Activated CD4-positive, alpha-beta T cell treated with anti-CD3 and anti-CD28 coated beads for 36 hours (primary cell): Measurements from ENCODE around the gene DMKN. TPM values are rescaled to one million over a fixed set of nuclear protein-coding genes. Genes with fewer than 3 reads are reported as not detected.

ENCODE experiments used
- ATAC-seq: fragments of 200-7000 bp; cut with Tn5 transposase; one replicate; pipeline ENCODE4 v1.10.0; 2021; ENCODE audit warnings: mild to moderate bottlenecking, moderate library complexity
- CTCF ChIA-PET: fragments of 350-600 bp; sonication (Branson Sonifier 250); formaldehyde crosslinking; loops from one replicate; lab custom pipeline; 2021; ENCODE audit warnings: antibody characterized with exemption; lab: Charles Lee
- POLR2A ChIA-PET: fragments of 350-600 bp; sonication (Branson Sonifier 250); formaldehyde crosslinking; loops from one replicate; lab custom pipeline; 2021; ENCODE audit warnings: antibody characterized with exemption, inconsistent platforms; lab: Charles Lee
- DNase-seq: peaks from one replicate; pipeline ENCODE4 v3.0.0-alpha.2; 2020
- H3K27ac Mint-ChIP-seq: one replicate; pipeline ENCODE4 v1.8.0; 2021; ENCODE audit warnings: mixed read lengths
- H3K27me3 Mint-ChIP-seq: one replicate; pipeline ENCODE4 v1.8.0; 2021; ENCODE audit warnings: mixed read lengths
- H3K36me3 Mint-ChIP-seq: one replicate; pipeline ENCODE4 v1.8.0; 2021; ENCODE audit warnings: low read depth, mixed read lengths
- H3K4me1 Mint-ChIP-seq: one replicate; pipeline ENCODE4 v1.8.0; 2021; ENCODE audit warnings: mixed read lengths
- H3K4me3 Mint-ChIP-seq: one replicate; pipeline ENCODE4 v1.8.0; 2021; ENCODE audit warnings: mild to moderate bottlenecking, moderate library complexity, mixed read lengths
- H3K9me3 Mint-ChIP-seq: one replicate; pipeline ENCODE4 v1.8.0; 2021; ENCODE audit warnings: low read depth, mixed read lengths
- intact Hi-C, 2 experiments: fragments of 100-400 bp; cut with DNase I in 1 of 2; cut with micrococcal nuclease in 1 of 2; formaldehyde crosslinking; loops; one replicate each; pipeline versions ENCODE4 v1.14.2 to v1.15.1; 2022 to 2024; cut with DNase I, micrococcal nuclease
- total RNA-seq, 2 experiments: library from RNA; stranded (reverse); gene quantifications; one replicate each; pipeline ENCODE4 v1.2.3, GENCODE V29; 2021

Gene DMKN
- total RNA-seq, 2 experiments from 2014 or later = 1.1 to 1.3 TPM

DNA sequence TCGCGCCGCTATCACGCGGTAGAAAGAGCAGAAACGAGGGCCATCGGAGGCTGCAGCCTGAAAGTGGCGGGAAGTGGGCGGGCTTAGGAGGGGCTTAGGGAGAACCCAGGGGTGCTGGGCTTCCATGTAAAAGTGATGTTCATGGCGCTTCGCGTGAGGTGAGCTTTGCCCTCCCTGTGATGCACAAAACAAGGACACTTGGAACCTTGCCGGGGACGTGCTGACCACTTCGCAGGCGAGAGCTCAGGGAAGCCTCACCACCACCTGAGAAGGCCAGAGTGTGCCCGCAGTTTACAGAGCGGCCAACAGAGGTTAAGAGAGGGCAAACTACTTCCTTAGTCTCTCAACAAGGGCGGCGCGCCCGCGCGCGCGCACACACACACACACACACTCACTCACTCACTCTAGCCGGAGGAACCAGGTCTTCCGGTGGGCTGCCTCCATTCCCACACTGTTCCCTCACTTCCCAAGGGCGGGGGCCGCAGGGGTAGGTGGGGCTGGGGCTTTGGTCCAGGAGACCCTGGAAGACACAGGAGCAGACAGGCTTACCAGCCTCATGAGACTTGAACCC, 20.5 kb upstream of the DMKN start:
- Mint-ChIP-seq H3K4me1 (peaks cover 10% of the 10 kb centered on the region), H3K9me3 (no peaks in the 10 kb centered on the region), H3K27me3 (peaks cover 24% of the 10 kb centered on the region), H3K4me3 (peak overlapping the region; percentile 46), H3K27ac (peak overlapping the region; percentile 31), H3K36me3 (no peaks in the 10 kb centered on the region)
- DNase-seq = peak; percentile 67
- peak; percentile 86 for ATAC-seq
- intact Hi-C loops = no loop called here
- CTCF ChIA-PET = interaction anchor here (1.0 kb wide), 1 partner anchor 15 kb away, joined by 3 read pairs; no protein-coding TSS in a partner anchor
- POLR2A ChIA-PET = no interaction called here

DNA sequence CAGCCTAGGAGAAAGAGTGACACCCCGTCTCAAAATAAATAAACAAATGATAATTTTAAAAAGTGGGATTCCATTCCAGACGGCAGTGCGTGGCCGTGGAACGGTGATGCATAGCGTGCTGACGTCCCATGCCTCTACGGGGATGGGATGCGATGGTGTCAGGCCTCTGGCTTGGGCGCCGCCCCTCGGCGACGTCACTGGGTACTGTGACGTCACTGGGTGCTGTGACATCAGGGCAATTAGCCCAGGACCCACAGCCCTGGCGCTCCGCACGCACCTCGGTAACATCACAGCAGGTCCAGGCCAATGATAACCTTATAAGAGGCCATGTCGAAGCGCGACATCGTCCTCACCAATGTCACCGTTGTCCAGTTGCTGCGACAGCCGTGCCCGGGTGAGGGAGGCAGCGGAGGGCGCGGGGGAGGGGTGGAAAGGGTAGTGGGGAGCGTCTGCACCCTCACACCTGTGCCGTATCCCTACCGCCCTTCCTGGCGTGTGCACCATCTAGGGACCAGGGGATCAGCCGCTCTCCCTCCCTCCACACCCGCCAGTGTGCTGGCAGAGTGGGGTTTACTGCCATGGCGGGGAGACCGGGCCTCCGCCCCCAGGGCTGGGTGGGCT, 19.9 kb upstream of the DMKN start, which contains the start of gene GAPDHS:
GAPDHS (plus strand) TSS at position 256 of the 621 bp plus-strand sequence; CDS start at position 328, 72 bp downstream.
- intact Hi-C loops = no loop called here
- peak; percentile 23 for DNase-seq
- Mint-ChIP-seq H3K4me3 (peak within 1 kb of the TSS; percentile 46), H3K36me3 (no peaks in the 10 kb centered on the region), H3K4me1 (peaks cover 10% of the 10 kb centered on the region), H3K9me3 (no peaks in the 10 kb centered on the region), H3K27ac (peak within 1 kb of the TSS; percentile 31), H3K27me3 (peaks cover 30% of the 10 kb centered on the region)
- peak; percentile 14 for ATAC-seq
- CTCF ChIA-PET = interaction anchor here (1.0 kb wide), 1 partner anchor 15 kb away, joined by 3 read pairs; no protein-coding TSS in a partner anchor
- POLR2A ChIA-PET = no interaction called here

DNA sequence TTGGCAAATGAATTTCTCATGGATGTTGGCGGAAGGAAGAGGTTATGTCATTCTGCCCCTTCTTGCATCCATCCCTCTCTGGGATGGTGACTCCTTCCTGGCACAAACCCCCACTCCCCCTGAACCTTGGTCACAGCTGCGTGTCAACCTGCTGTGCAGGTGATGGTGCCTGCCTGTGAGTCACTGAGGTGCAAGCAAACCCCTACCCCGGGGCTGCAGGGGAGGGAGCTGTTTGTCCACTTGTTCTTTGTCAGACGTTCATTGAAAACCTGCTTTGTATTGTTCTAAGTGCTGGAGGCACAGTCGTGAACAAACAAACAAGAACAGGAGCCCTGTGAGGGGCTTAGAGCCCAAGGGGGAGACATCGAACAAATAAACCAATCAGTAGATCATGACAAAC, 17.8 kb upstream of the DMKN start:
- peaks cover 10% of the 10 kb centered on the region for H3K4me1 Mint-ChIP-seq
- ATAC-seq = no peak
- no peak overlapping the region for H3K27ac Mint-ChIP-seq
- no peaks in the 10 kb centered on the region for H3K36me3 Mint-ChIP-seq
- peaks cover 35% of the 10 kb centered on the region for H3K27me3 Mint-ChIP-seq
- CTCF ChIA-PET = no interaction called here
- DNase-seq = no peak
- H3K9me3 Mint-ChIP-seq = no peaks in the 10 kb centered on the region
- intact Hi-C loops = no loop called here
- H3K4me3 Mint-ChIP-seq = no peak overlapping the region
- POLR2A ChIA-PET = no interaction called here

DNA sequence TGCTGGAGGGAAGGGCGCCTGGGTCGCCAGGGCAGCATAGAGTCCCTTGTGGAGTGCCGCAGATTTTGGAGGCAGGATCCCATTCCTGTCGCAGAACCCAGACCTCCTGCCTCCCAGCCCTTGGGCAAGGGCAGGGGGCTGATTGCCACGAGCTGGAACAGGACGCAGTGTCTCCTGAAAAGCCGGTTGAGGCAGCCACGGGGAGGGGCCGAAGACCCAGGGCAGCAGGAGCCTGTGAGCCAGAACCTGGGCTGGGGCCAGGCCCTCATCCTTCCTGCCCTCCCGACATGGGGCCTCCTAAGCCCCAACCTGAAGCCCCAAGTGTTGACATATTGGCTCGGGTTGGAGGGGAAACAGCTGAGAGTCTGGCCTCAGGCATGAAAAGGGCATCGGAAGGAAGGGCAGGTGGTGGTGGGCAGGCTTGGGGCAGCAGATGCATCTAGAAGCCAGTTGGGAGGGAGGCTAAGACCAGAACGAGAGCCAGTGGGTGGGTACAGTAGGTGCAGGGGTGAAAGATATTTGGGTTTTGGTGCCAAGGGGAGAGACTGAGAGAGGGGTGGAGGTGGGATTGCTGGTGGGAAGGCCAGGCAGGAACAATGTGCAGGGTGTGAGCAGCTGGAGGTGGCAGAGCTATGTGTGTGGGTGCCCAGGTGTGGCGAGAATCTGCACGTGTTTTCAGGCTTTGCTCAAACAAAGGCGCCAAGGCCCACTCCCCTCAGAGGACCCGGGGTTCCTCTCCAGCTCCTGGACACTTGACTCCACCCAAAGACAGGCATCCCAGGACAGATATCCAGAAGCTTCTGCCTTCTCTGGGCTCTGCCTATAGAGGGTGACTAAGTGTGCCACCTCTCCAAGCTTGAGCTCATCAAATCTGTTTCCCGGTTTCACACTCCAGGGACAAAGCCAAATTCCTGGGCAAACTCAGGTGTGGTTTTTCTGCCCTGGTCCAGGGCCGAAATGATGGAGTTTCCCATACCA, 16.1 kb upstream of the DMKN start:
- no peak for DNase-seq
- Mint-ChIP-seq H3K36me3 (no peaks in the 10 kb centered on the region), H3K9me3 (no peaks in the 10 kb centered on the region), H3K27me3 (peaks cover 33% of the 10 kb centered on the region), H3K4me1 (peaks cover 10% of the 10 kb centered on the region), H3K27ac (no peak overlapping the region), H3K4me3 (no peak overlapping the region)
- ChIA-PET POLR2A (no interaction called here), CTCF (interaction anchor here (0.8 to 0.9 kb wide), 2 partner anchors 15 to 37 kb away, joined by 3 to 4 read pairs; no protein-coding TSS in a partner anchor)
- no peak for ATAC-seq
- intact Hi-C loops = no loop called here

DNA sequence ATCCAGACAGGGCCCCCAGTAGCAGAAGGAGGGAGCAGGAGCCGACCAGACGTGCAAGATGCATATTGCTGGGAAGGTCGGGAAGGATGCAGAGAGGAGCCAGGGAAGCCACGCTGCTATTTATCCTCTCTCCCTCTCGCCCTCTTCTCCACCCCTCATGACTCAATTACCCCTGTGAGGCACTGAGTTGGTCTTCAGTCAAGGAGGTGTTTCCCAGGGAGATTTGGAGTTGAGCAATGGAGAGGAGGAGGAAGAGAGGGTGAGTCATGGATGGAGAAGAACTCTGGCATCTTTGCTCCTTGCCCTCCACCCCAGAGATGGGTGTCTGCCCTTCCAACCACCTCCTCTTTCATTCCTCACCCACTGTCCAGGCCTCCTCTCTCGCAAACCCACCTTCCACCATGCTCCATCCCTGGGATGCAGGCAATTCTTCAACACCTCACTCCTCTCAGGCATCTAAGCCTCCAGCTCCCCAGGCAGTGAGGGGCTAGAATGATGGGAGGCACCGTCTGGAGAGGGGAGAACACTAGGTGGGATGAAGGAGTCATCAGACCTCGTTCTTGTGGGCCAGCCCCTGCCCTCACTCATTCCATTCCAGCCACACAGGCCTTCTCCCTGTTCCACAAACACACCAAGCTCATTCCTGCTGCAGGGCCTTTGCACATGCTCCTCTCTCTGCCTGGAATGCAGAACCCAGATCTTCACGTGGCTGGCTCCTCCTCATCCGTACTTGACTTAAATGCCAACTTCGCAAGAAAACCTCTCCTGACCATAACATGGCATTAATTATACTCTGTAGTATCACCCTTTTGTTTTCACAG, 15.0 kb upstream of the DMKN start, which contains the start of gene SBSN:
SBSN (minus strand) TSS at position 94 of the 821 bp plus-strand sequence; CDS start at position 64, 30 bp downstream.
- Mint-ChIP-seq H3K4me3 (no peak within 1 kb of the TSS), H3K27ac (no peak within 1 kb of the TSS), H3K36me3 (no peaks in the 10 kb centered on the region), H3K4me1 (peaks cover 4% of the 10 kb centered on the region), H3K27me3 (peaks cover 32% of the 10 kb centered on the region), H3K9me3 (no peaks in the 10 kb centered on the region)
- no peak for ATAC-seq
- intact Hi-C loops = no loop called here
- POLR2A ChIA-PET = no interaction called here
- DNase-seq = no peak
- CTCF ChIA-PET = no interaction called here

DNA sequence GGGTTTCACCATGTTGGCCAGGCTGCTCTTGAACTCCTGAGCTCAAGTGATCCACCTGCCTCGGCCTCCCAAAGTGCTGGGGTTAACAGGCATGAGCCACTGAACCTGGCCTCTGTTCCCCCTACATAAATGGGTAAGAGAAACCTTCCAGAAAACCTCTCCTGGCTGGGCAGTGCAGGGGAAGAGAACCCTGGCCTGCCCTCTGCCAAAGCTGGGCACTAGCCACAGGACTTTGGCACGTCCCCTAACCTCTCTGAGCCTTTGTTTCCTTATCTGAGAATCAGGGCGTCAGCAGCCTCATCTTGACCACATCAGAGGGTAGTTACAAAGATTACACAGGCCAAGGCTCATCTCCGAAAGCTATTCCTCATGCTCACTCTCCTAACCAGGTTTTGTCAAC, 12.4 kb upstream of the DMKN start:
- ChIA-PET POLR2A (no interaction called here), CTCF (interaction anchor here (1.2 kb wide), 1 partner anchor 15 kb away, joined by 3 read pairs; no protein-coding TSS in a partner anchor)
- Mint-ChIP-seq H3K27ac (no peak overlapping the region), H3K27me3 (peaks cover 21% of the 10 kb centered on the region), H3K4me1 (no peaks in the 10 kb centered on the region), H3K4me3 (no peak overlapping the region), H3K36me3 (no peaks in the 10 kb centered on the region), H3K9me3 (no peaks in the 10 kb centered on the region)
- intact Hi-C loops = no loop called here
- ATAC-seq (no peak), DNase-seq (no peak)

DNA sequence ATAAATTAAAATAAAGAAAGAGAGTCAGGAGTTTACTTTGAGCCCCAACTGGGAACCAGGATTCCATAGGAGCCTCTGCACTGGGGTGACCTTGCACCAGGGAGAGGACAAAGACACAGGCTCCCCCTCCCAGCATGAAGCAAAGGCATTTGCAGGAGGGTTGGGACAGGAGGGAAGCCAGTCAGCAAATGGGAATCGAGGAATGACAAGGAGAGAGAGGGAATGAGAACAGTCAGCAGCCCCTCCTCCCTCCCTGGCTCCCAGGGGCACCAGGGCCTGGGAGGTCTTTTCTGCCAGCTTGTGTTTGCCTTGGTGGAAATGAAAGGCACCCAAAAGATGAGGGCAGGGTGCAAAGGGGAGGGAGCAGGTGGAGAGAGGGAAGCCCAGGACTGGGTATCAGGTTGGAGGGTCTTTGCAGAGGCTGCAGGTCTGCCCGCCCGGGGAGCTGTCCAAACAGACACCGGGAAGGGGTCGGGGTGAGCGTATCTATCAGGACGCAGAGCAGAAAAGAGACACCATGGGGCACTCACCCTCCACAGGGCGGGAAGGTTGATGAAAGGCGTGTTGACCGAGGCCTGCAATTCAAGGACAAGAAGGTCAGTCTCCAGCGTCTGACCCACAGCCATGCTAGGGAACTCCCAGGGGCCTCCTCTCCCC, 10.9 kb upstream of the DMKN start:
- intact Hi-C loops = no loop called here
- Mint-ChIP-seq H3K4me1 (no peaks in the 10 kb centered on the region), H3K27ac (no peak overlapping the region), H3K36me3 (no peaks in the 10 kb centered on the region), H3K9me3 (no peaks in the 10 kb centered on the region), H3K27me3 (peaks cover 16% of the 10 kb centered on the region), H3K4me3 (no peak overlapping the region)
- ChIA-PET CTCF (no interaction called here), POLR2A (no interaction called here)
- no peak for DNase-seq
- no peak for ATAC-seq

DNA sequence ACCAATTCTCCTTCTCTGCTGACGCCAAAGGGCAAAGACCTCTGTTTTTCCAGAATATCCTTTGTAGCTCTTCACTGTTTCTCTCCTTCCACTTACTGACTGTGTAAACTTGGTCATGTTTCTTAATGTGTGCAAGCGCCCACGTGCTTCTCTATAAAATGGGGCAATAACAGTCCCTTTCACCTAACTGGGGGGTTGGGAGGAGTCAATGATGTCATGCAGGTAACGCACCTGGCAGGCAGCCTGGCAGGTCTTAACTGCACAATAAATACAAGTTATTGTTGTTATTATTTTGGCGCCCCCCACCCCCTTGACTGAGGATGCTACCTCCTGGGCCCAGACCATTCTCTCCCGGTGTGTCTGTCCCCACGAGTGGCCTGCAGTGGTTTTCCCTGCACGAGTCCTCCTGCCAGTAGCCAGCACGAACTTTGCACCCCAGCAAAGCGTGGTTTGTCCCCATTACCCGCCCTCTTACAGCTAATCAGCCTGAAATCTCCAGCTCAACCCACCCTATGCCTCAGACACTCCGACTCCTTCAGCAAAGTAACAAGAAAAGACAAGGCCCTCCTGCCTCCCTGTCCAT, 9.4 kb upstream of the DMKN start:
- Mint-ChIP-seq H3K36me3 (no peaks in the 10 kb centered on the region), H3K4me3 (no peak overlapping the region), H3K27ac (no peak overlapping the region), H3K27me3 (peaks cover 6% of the 10 kb centered on the region), H3K9me3 (no peaks in the 10 kb centered on the region), H3K4me1 (no peaks in the 10 kb centered on the region)
- ATAC-seq (no peak), DNase-seq (no peak)
- intact Hi-C loops = no loop called here
- ChIA-PET POLR2A (no interaction called here), CTCF (interaction anchor here (1.0 to 1.4 kb wide), 2 partner anchors 12 to 28 kb away, joined by 4 to 7 read pairs; no protein-coding TSS in a partner anchor)

DNA sequence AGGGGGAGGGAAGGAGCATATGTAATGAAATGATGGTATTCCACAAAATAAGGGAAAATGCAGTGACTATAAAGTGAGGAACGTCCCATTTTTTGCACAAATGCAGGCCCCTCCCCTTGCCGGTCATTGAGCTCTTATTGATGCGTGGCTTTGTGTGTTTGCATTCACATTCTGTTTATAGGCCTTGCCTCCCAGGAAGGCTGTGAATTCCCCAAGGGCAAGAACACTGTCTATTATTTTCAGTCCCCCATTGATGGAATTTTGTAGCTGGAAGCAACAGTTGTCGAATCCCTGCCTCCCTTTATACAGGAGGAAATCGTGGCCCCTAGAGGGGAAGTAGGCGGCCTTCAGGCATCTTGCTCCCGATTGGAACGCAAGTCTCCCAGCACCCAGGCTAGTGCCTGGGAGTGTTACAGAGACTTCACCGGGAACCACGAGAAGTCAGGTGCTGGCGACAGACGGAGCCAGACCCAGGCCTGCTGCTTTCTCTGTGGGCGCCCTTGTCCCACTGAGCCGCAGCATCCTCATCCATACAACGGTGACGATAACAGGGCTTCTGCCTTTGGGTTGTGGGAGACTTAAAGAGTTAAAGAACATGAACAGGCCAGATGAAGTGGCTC, 7.8 kb upstream of the DMKN start:
- no peak for ATAC-seq
- CTCF ChIA-PET = interaction anchor here (0.7 to 1.8 kb wide), 3 partner anchors 10 to 1239 kb away, joined by 3 to 5 read pairs (median 3); no protein-coding TSS in a partner anchor

DNA sequence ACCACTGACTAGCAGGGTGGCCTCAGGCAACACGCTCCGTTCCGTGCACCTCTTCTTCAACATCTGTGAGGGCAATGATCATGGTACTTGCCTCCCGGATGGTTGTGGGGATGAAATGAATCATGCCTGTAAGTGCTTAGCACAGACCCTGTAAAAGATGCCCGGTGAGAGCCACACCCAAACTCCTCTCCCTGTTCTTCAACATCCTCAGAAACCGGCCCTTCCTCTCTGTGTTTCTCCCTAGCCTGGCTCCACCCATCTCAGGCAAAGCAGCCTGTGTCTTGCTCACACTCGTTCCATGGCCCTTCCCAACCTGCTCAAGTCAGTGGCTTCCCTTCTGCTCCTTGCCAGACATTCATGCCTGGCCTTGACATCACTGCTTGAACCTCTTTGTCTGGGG, 5.8 kb upstream of the DMKN start:
- no peaks in the 10 kb centered on the region for H3K9me3 Mint-ChIP-seq
- peaks cover 3% of the 10 kb centered on the region for H3K27me3 Mint-ChIP-seq
- POLR2A ChIA-PET = no interaction called here
- no peak overlapping the region for H3K4me3 Mint-ChIP-seq
- DNase-seq (no peak), ATAC-seq (no peak)
- no peaks in the 10 kb centered on the region for H3K36me3 Mint-ChIP-seq
- CTCF ChIA-PET = no interaction called here
- no peak overlapping the region for H3K27ac Mint-ChIP-seq
- H3K4me1 Mint-ChIP-seq = no peaks in the 10 kb centered on the region
- intact Hi-C loops = no loop called here

More for the DNA sequence above, 7.8 kb upstream of the DMKN start:
- no peak overlapping the region for H3K4me3 Mint-ChIP-seq
- no peaks in the 10 kb centered on the region for H3K4me1 Mint-ChIP-seq
- H3K36me3 Mint-ChIP-seq = no peaks in the 10 kb centered on the region
- no peak for DNase-seq
- peaks cover 3% of the 10 kb centered on the region for H3K27me3 Mint-ChIP-seq
- no peak overlapping the region for H3K27ac Mint-ChIP-seq
- intact Hi-C loops = no loop called here
- no peaks in the 10 kb centered on the region for H3K9me3 Mint-ChIP-seq
- POLR2A ChIA-PET = no interaction called here
